GM23338 (cell line): Measurements from ENCODE around the gene ADAMTS17. TPM values are rescaled to one million over a fixed set of nuclear protein-coding genes. Genes with fewer than 3 reads are reported as not detected.

Experiments used
- ATAC-seq: fragments of 200-7000 bp; cut with Tn5 transposase; 3 replicates; pipeline ENCODE4 v1.9.1; 2020
- DNase-seq: peaks from one replicate; pipeline ENCODE4 v3.0.0-alpha.2; 2015; ENCODE audit warnings: low spot score
- H2AFZ ChIP-seq: fragments of 200-600 bp; sonication (generic); 2 replicates; pipeline ENCODE4 v1.8.0; 2016; ENCODE audit warnings: antibody characterized with exemption, mild to moderate bottlenecking, moderate library complexity
- H3F3A ChIP-seq: fragments of 200-600 bp; sonication (generic); replicated peaks from 2 replicates; pipeline ENCODE4 v1.8.0; 2017; ENCODE audit warnings: antibody characterized with exemption, mixed run types, low read depth
- H3K27ac ChIP-seq: fragments of 200-600 bp; sonication (generic); 2 replicates; pipeline ENCODE4 v1.6.1; 2016; ENCODE audit warnings: low read depth
- H3K27me3 ChIP-seq: fragments of 200-600 bp; sonication (generic); 2 replicates; pipeline ENCODE4 v1.8.0; 2016; ENCODE audit warnings: mild to moderate bottlenecking, mixed run types, moderate library complexity; ENCODE audit not compliant: insufficient read depth
- H3K36me3 ChIP-seq: fragments of 200-600 bp; sonication (generic); 2 replicates; pipeline ENCODE4 v1.8.0; 2016; ENCODE audit warnings: mild to moderate bottlenecking; ENCODE audit not compliant: insufficient read depth
- H3K4me1 ChIP-seq: fragments of 200-600 bp; sonication (generic); 2 replicates; pipeline ENCODE4 v1.8.0; 2016; ENCODE audit warnings: mild to moderate bottlenecking, moderate library complexity; ENCODE audit not compliant: insufficient read depth
- H3K4me2 ChIP-seq: fragments of 200-600 bp; sonication (generic); 2 replicates; pipeline ENCODE4 v1.7.1; 2017; ENCODE audit warnings: mixed run types
- H3K4me3 ChIP-seq: fragments of 200-600 bp; sonication (generic); 2 replicates; pipeline ENCODE4 v1.6.1; 2016; ENCODE audit warnings: mixed run types
- H3K79me2 ChIP-seq: fragments of 200-600 bp; sonication (generic); replicated peaks from 2 replicates; pipeline ENCODE4 v1.8.0; 2017; ENCODE audit warnings: mild to moderate bottlenecking; ENCODE audit not compliant: insufficient read depth
- H3K9me2 ChIP-seq: fragments of 200-600 bp; sonication (generic); 2 replicates; pipeline ENCODE4 v1.8.0; 2017; ENCODE audit not compliant: insufficient read depth
- H4K20me1 ChIP-seq: fragments of 200-600 bp; sonication (generic); replicated peaks from 2 replicates; pipeline ENCODE4 v1.8.0; 2017; ENCODE audit warnings: mild to moderate bottlenecking; ENCODE audit not compliant: insufficient read depth
- H3K27ac Mint-ChIP-seq: 2 replicates; pipeline ENCODE4 v1.8.0; 2020; ENCODE audit warnings: inconsistent platforms, mild to moderate bottlenecking, moderate library complexity, mixed read lengths
- H3K27me3 Mint-ChIP-seq: 3 replicates; pipeline ENCODE4 v1.8.0; 2022; ENCODE audit warnings: low read depth, mild to moderate bottlenecking, moderate library complexity, mixed read lengths, inconsistent platforms; ENCODE audit not compliant: insufficient read depth, poor library complexity
- H3K36me3 Mint-ChIP-seq: 3 replicates; pipeline ENCODE4 v1.8.0; 2021; ENCODE audit warnings: low read depth, mild to moderate bottlenecking, inconsistent platforms, moderate library complexity, mixed read lengths
- H3K4me1 Mint-ChIP-seq: 3 replicates; pipeline ENCODE4 v1.8.0; 2020; ENCODE audit warnings: mild to moderate bottlenecking, inconsistent platforms, mixed read lengths
- H3K4me3 Mint-ChIP-seq: 3 replicates; pipeline ENCODE4 v1.8.0; 2021; ENCODE audit warnings: moderate library complexity, mild to moderate bottlenecking, inconsistent platforms, mixed read lengths
- H3K9me3 Mint-ChIP-seq: 3 replicates; pipeline ENCODE4 v1.8.0; 2020; ENCODE audit warnings: moderate library complexity, mild to moderate bottlenecking, inconsistent platforms, mixed read lengths
- CREB1 ChIP-seq: fragments of 250-450 bp; sonication (Bioruptor Pico); IDR thresholded peaks from 2 replicates; pipeline ENCODE4 v1.5.0; 2020; ENCODE audit warnings: low read depth, mild to moderate bottlenecking, moderate library complexity
- ETS1 ChIP-seq: IDR thresholded peaks from 2 replicates; pipeline ENCODE4 v1.6.1; 2016; ENCODE audit warnings: antibody characterized with exemption
- JUNB ChIP-seq: IDR thresholded peaks from one replicate; pipeline ENCODE4 v1.6.1; 2016; ENCODE audit warnings: antibody characterized with exemption; ENCODE audit not compliant: unreplicated experiment
- NANOG ChIP-seq: IDR thresholded peaks from 2 replicates; pipeline ENCODE4 v1.6.1; 2016; ENCODE audit warnings: antibody characterized with exemption, borderline replicate concordance
- POLR2AphosphoS5 ChIP-seq: IDR thresholded peaks from 2 replicates; pipeline ENCODE4 v1.6.1; 2016; ENCODE audit warnings: antibody characterized with exemption, low read depth
- REST ChIP-seq: IDR thresholded peaks from one replicate; pipeline ENCODE4 v1.6.1; 2018; ENCODE audit warnings: antibody characterized with exemption; ENCODE audit not compliant: unreplicated experiment
- STAT1 ChIP-seq: IDR thresholded peaks from one replicate; pipeline ENCODE4 v1.6.1; 2016; ENCODE audit warnings: antibody characterized with exemption; ENCODE audit not compliant: unreplicated experiment
- ZNF114 ChIP-seq: fragments of 250-450 bp; sonication (Bioruptor Pico); IDR thresholded peaks from 2 replicates; pipeline ENCODE4 v1.5.0; 2020; ENCODE audit warnings: mild to moderate bottlenecking, moderate library complexity
- ZNF462 ChIP-seq: fragments of 250-450 bp; sonication (Bioruptor Pico); IDR thresholded peaks from 2 replicates; pipeline ENCODE4 v1.5.0; 2020; ENCODE audit warnings: mild to moderate bottlenecking, moderate library complexity
- polyA plus RNA-seq: library from polyadenylated mRNA; unstranded; fragments of >200 nt; fragmentation: Nextera tagmentation; extraction: Ambion mirVana; gene quantifications from 2 replicates; pipeline ENCODE4 v1.2.1, GENCODE V29; 2016
- total RNA-seq: library from RNA; depleted of rRNA; stranded (reverse); fragments of >200 nt; shearing (Covaris generic); gene quantifications from 2 replicates; pipeline ENCODE4 v1.2.3, GENCODE V29; 2014

ADAMTS17 gene
- total and polyA plus RNA-seq, 2 experiments from 2014 or later = 0.60 to 3.8 TPM

GRCh38 chr15:99962006-99962561 is 379.7 kb downstream of the ADAMTS17 start:
- Histone ChIP-seq H3K27me3 (no peaks in the 10 kb centered on the region), H3K4me3 (no peak overlapping the region), H3K36me3 (no peaks in the 10 kb centered on the region), H3F3A (no peaks in the 10 kb centered on the region), H4K20me1 (no peaks in the 10 kb centered on the region), H3K4me1 (no peaks in the 10 kb centered on the region), H3K79me2 (no peaks in the 10 kb centered on the region), H3K9me2 (peaks cover 5% of the 10 kb centered on the region; the same call in 1 of the 2 replicates), H3K27ac (no peak overlapping the region), H2AFZ (no peak overlapping the region), H3K4me2 (no peak overlapping the region)
- H3K27me3 Mint-ChIP-seq = peaks cover 8% of the 10 kb centered on the region
- no peaks in the 10 kb centered on the region; the same call in 2 of the 3 replicates for H3K4me1 Mint-ChIP-seq
- H3K27ac Mint-ChIP-seq = no peak overlapping the region
- DNase-seq = no peak
- H3K36me3 Mint-ChIP-seq = peaks cover 7% of the 10 kb centered on the region; the same call in 2 of the 3 replicates
- ATAC-seq = no peak
- TF ChIP-seq CREB1 = no peak
- no peak for TF ChIP-seq NANOG
- no peak for TF ChIP-seq STAT1
- TF ChIP-seq ZNF462 (CRISPR knock-in tag) = no peak
- no peak for TF ChIP-seq JUNB
- H3K9me3 Mint-ChIP-seq = peaks cover 4% of the 10 kb centered on the region; the same call in 1 of the 3 replicates
- no peak overlapping the region for H3K4me3 Mint-ChIP-seq

GRCh38 chr15:99961011-99961441 is 380.7 kb downstream of the ADAMTS17 start:
- DNase-seq = peak; percentile 79
- Mint-ChIP-seq H3K27me3 (peaks cover 8% of the 10 kb centered on the region), H3K9me3 (peaks cover 4% of the 10 kb centered on the region; the same call in 1 of the 3 replicates), H3K4me3 (no peak overlapping the region), H3K4me1 (no peaks in the 10 kb centered on the region; the same call in 2 of the 3 replicates), H3K36me3 (peaks cover 7% of the 10 kb centered on the region; the same call in 2 of the 3 replicates), H3K27ac (no peak overlapping the region; the same call in 1 of the 2 replicates)
- Histone ChIP-seq H3K4me3 (no peak overlapping the region), H3K36me3 (no peaks in the 10 kb centered on the region), H3K79me2 (no peaks in the 10 kb centered on the region), H3K4me2 (no peak overlapping the region), H3K9me2 (peaks cover 3% of the 10 kb centered on the region; the same call in 1 of the 2 replicates), H3K4me1 (no peaks in the 10 kb centered on the region), H2AFZ (no peak overlapping the region), H3F3A (no peaks in the 10 kb centered on the region), H4K20me1 (no peaks in the 10 kb centered on the region), H3K27me3 (no peaks in the 10 kb centered on the region), H3K27ac (no peak overlapping the region)
- peak; percentile 88 for ATAC-seq
- TF ChIP-seq ETS1 (no peak), ZNF114 (CRISPR knock-in tag) (no peak), POLR2AphosphoS5 (no peak), REST (no peak), JUNB (no peak)
